Fibroblast of skin of left biceps (primary cell): Measurements from ENCODE around the gene TTLL6.

ENCODE experiments used
- DNase-seq, 2 experiments: peaks; one replicate each; pipeline ENCODE4 v3.0.0-alpha.2; 2013; ENCODE audit warnings: low read depth in 2 of 2

Gene TTLL6

DNA sequence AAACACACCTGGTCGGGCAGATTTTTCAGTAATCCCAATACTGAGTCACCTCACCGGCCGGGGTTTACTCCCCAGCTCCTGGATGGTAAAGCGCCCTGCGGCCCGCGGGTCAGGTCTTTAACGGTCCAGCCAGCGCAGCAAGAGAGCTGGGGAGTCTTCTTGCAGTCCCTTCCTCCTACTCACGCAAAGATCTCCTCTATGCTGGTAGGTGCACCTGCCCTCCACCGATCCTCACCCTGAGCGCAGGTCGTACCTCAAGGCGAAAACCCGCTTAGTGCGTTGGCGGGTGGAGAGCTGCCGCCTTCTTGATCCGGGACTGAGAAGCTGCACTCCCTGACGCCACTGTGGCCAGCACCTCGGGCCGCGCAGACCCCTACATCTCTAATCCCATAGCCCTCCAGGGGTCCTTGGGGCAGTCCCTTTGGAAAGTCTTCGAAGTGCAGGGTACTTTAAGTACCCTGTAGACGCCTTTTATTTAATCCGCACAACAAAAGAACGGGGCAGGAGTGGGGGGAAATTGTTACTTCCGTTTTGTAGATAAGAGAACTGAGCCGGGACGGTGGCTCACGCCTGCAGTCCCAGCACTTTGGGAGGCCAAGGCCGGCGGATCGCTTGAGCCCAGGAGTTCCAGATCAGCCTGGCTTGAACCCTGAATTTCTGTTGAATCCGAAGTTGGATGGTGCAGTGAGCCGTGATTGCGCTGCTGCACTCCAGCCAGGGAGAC, 78.1 kb downstream of the TTLL6 start:
- DNase-seq, result no peak

DNA sequence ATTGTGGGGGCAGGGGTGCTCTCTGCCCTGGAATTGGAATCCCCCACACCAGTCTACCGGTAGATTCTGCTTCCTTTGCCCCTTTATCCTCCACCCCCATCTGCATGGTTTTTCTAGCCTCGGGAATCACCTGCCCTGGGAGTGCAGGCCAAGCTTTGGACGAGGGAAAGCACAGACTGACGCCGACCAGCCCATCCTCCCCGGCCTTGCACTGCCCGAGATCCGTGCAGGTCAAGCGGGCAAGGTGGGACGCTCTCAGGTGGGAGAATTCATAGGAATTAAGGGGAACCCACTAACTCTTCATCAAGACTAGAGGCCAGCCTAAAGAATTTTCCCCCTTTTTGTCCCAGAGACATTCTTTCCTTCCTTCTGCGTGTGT, 78.6 kb downstream of the TTLL6 start:
- no peak for DNase-seq

DNA sequence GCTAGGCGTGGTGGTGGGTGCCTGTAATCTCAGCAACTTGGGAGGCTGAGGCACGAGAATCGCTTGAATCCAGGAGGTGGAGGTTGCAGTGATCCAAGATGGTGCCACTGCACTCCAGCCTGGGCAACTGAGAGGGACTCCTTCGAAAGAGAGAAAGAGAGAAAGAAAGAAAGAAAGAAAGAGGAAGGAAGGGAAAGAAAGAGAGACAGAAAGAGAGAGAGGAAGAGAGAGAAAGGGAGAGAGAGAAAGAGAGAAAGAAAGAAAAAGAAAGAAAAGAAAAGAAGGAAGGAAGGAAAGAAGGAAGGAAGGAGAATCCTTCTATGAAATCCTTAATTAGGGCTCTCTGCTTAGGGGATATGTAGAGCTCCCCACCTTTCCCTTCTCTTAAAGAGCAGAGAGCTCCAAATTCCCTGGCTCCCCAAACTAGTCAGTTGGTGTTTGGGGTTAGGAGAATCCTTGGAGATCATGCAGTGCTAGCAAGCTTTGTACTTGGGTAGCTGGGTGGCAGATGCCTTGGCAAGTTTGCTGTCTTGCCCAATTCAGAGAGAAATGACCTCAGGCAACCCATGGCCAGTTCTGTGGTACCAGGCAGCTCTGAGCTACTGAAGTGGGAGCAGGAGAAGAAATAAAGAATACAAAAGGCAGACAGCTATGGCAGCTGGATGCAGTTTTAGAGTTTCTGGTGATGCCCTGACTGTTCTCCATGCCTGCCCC, 79.5 kb downstream of the TTLL6 start:
- DNase-seq, result no peak

DNA sequence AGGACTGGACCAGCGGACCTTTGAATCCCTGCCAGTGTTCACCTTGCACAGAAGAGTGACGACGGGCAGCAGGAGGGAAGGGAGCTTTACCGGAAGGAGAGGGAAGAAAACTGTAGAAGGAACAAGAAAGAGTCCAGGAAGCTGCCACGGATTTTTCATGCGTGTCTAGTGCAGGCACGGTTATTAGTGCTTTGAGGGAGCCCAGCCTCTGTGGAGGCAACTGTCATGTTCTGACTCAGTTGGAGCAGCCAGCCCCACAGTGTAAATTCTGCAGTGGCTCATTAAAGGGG, 82.0 kb downstream of the TTLL6 start:
- DNase-seq, result no peak

DNA sequence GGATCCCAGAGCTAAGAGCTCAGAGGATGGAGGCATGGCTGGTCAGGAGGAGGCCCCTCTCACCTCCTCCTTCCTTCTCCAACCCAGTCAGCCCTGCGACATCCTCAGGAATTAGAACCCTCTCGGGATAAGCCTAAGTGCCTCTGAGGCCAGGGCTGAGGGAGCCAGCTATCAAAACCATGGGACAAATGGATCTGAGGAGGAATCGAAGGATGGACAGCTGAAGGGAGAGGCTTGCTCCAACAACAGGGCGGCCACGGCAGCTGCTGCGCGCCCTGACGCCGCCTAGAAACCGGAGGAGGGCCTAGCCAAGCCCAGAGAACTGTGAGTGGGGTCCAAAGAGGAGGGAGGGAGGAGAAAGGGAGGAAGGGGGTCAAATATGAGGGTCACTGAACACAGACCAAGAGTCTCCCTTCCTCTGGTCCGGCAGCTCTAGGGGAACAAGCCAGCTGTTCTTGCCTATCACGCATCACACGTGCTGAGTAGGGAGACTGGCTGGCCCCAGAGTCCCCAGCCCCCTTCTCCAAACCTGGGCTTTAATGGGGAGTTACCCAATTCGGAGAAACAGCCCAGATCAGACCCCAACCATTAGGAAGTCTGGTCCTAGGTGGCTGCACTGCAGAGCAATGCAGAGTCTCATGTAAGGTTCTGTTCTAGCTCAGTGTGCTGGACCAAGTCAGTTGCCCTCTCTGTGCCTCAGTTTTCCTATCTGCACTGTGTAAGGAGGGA, 82.5 kb downstream of the TTLL6 start:
- DNase-seq, result no peak

DNA sequence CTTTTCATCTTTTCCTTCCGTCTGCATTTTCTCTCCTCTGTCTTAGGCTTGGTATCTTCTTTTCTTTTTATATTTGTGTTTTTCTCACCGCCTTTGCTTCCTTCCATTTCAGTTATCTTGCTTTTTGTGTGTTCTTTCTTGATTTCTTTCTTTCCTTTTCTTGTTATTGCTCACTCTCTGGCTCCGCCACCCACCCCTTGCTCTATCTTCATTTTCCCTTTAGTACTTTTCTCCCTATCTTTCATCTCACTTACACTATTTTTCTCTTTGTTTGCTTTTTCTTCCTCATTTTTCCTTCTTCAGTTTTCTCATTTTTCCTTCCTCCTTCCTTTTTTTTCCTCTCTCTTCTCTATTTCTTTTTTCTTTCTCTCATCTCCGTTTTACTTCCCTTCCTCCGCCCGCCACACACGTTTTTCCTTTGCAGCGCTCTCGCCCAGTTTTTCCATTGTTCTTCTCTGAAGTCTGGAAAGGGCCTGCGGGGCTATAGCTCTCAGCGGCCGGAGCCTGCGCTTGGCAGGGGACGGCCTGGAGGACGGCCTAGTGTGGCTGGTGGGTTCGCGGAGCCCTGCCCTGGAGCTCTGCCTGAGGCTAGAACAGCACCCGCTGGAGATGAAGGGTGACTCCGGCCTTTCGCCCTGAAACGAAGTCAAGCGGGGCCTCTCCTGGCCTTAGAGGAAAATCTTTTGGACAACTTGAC, 83.2 kb downstream of the TTLL6 start:
- DNase-seq, result no peak

DNA sequence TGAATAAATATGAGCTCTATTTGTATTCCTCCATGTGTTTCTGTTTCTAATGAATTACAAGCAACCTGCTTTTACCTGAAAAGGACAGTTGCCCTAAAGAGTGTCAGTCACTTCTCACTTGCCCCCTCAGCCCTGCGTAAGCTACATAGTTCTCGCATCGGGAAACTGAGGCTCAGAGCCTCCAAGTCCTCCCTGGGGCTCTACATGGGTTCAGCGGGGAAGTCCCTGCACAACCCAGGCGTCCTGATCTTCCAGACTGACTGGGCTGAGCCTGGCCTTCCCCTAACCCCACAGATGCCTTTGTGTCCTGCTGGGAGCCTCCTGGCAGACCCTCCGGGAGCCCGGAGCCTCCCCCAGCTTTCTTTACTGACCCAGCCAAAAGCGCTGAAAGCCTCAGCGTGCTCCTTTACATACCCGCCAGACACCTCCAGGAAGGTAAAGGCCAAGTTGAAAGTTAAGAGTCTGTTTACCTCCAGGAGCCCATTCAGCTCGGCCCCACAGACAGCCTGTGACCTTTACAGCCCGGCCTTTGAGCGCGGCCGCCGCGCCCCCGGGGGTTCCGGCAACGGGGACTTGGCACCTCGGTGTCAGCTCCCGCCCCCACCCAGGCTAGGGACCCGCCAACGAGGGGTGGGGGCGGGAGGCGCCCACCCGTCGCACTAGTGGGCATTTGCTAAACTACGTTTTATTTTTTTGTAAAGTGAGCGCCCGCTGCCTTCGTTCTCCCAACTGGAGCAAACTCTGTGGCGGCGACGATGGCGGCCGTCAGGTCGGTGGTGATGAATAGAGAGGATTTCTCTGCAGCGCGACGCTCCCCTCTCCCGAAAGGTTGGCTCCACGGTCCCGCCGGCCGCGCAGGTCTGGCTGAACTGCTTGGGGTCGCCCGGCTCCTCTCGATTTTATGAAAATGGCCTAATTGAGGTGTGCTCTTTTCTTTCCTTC, 84.1 kb downstream of the TTLL6 start:
- DNase-seq, result no peak

DNA sequence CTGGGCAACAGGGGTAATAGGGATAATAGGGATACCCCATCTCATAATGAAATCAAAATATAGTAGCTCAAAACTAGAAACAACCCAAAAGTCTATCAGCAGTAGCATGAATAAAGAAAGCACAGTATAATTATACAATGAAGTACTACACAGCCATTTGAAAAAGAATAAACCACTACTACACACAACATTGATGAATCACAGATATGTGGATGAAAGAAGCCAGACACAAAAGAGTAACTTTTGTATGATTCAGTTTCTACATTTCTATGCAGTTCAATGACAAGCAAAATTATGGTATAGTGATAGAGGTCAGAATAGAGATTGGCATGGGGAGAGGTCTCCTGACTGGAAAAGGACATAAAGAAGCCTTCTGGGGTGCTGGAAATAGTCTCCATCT, 85.7 kb downstream of the TTLL6 start:
- DNase-seq, result no peak

DNA sequence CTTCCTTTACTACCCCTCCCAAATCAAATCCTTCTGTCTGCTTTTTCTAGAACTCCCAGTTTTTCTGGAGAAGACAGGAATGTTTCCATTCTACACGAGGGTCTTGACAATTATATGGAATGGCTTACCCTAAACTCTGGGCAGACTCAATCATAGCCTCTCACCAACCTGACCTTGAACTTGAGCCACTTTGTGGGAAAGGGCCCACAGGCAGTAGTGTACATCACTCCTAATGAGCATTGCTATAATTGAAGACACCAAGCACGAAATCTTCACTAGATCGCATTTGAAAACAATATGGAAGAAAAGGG, 86.8 kb downstream of the TTLL6 start:
- no peak for DNase-seq

DNA sequence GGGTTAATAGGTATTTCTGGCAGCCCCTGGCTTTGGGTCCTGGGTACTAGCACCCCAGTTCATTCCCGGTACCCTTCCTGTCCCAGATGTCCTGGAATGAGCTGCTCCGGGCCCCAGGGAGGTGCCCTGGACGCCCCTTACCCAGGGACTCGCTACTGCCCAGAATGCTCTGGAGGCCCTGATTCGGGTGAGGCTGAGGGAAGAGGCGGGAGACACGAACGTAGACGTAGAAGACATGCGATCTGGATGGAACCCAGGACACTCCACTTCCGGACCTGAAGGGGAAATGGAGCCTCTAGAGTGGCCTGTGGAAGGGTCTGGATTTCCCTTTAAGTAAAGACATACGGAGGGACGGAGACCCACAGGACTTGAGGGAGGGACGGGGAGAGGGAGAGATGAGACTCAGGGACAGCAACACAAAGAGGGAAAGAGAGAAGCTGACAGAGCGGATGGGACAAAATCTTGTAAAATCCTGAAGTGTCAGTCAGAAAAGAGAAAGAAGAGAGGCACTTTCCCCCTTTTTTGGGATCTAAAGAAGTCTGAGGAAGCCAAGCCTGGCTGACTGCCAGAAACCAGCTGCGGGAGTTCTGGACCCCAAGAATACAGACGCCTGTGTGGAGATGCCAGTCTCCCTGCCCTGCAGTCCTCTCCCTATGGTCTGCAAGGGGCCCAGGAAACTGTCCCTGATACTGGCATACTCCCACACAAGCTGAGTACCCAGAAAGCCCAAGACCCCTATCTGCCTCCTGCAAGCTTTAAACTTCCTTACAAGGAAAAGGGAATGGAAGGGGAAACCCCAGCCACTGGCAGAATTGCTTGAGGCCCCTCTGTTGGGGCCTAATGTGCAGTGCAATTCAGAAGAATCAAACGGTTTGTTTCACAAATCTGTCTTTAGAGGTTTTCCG, 87.4 kb downstream of the TTLL6 start:
- DNase-seq, result no peak

DNA sequence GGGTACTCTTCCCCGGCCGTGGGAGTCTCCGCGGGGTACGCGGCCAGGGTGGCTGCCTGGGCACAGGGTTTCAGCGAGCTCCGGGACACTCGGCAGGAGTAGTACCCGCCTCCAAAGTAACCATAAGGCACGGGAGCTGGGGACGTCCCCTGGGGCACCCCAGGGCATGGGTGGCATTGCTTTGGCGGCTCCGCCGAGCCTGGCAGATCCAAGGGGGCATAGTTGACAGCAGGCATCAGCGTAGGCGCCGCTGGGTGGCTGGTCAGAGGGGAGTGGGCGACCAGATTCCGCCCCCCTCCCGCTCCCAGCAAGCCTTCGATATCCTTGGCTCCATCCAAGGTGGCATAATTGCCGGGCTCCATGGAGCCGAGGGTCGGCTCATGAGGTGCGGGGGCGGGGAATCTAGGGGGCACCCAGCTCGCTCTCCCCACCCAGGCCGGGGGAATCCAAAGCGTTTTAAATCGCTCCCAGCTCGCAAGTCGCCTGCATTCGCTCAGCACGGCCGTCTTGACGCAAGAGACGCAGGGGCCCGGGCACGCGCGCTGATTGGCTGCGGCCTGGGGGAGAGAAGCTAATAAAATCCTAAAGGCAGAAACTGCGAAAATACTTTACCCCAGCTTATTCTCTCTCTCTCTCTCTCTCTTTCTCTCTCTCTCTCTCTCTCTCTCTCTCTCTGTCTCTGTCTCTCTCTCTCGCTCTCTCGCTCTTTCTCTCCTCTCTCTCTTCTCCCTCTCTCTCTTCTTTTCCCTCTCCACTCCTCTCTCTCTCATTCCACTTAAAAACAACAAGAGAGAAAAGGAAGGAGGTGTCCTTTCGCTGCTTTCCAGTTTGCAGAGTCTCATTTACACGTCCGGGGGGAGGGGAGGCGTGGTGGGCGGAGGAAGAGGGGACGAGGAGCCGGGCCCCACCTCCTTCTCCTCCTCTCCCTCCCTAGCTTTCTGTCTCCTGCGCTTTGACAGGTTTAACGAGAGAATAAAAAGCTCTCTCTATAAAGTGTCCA, 88.5 kb downstream of the TTLL6 start, which contains the start of gene HOXB13:
TSS of gene HOXB13 (minus strand) at position 519 of the 1,000 bp plus-strand sequence. CDS start at position 362, 157 bp downstream.
- DNase-seq, result no peak

DNA sequence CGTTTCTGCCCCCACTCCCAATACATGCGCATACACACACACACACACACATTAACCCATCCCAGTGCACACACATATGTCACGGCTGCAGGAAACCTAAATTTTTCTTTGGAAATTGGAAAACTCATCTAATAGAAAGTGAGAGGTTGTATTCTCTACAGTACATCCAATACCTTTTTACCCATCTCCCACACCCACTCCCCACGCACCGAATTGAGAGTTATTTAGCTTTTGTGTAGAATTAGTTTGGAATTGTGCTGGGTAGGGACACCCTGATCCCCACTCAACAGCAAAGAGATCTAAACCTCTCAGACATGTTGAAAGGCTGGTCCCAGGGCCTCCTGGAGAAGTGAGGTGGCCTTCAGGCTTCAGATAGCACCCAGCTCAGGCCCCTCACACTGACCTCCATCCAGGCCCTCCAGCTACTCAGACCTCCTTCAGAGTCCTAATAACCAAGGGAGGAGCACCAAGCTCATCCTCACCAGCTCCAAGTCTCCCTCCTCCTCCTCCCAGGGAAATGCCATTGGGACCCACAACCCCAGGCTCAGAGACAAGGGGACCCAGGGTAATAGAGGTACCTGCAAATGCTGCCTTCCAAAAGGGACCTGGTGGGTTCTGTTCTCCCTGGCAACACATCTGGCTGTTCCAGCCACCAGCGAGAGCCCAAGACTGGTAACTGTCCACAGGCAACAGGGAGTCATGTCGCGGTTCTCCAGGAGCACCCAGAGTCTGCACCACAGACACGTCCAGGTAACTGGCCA, 89.4 kb downstream of the TTLL6 start:
- DNase-seq, result no peak

DNA sequence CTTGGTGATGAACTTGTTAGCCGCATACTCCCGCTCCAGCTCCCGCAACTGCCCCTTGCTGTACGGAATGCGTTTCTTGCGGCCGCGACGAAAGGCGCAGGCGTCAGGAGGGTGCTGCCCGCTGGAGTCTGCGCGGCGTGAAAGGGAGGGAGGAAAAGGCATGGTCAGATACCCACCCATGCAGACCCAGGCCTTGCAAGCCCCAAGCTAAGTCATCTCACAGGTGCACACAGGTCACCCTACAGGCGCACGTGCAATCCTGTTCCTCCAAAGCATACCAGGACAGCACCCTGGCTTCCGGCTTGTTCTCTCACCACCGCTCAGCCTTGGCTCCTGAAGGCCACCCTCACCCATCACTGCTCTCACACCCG, 90.1 kb downstream of the TTLL6 start:
- DNase-seq, result no peak

DNA sequence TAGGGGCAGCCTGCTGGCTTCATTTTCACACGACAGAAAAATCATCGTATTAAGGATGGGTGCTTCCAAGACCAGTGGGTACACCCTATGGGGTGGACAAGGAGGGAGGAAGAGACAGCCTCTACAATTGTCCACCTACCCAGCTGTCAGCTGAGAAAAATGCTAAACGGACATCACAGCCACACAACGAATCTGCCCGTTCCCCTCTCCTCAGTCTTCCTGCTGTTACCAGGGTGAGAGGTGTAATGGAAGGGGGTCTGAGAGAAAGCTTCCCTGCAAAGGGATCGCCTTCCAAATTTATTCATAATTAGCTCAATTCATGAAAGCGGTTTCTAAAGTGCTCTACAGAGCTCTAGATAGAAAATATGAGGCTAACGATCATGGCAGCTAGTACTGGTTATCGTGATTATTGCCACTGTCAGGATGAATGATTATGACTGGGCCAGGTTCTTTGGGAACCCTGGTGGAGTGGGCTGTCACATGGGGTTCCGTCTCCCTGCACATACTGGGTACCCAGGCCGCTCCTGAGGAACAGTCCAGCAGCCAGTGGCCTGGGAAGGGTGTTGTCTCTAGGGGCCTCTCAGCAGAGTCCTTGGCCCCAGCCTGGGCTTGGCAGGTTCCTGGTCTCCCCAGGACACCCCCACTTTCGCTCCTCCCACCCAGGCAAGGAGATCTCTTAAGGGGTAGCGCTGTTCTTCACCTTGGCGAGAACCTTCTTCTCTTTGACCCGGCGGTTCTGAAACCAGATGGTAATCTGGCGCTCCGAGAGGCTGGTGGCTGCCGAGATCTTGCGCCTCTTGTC, 90.7 kb downstream of the TTLL6 start:
- no peak for DNase-seq

DNA sequence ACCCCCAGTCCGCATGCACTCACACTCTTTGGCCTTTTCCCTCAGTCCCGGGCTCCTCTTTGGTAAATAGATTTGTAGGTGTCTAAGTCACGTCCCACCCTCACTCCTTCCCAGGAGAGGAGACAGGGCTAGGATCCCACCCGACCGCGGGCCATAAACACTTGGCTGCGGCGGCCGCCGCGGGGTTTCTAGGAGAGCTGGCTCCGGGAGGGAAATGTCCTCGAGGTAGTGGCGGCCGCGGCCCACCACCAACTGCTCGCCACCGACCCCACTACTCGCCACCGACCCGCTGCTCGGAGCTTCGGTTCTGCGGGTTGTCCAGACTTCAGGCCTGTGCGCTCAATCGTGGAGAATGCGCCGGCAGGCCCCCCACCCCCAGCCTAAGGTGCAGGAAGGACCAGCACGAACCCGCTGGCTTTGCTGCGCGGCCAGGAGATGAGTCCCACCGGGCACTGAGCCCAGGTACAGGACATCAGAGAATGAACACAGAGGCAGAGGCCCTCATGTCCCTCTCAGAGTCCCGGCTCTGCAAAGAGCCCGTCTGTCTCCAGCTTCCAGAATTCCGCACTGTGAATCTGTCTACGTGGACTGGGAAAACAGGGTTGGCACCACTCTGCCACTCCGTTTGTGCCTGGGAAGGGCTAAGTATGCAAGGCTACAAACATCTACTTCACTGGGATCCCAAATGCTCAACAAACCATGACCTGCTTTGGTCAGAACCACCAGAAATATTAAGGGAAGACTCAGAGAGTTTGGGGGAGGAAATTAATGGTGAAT, 91.6 kb downstream of the TTLL6 start:
- DNase-seq, result no peak

DNA sequence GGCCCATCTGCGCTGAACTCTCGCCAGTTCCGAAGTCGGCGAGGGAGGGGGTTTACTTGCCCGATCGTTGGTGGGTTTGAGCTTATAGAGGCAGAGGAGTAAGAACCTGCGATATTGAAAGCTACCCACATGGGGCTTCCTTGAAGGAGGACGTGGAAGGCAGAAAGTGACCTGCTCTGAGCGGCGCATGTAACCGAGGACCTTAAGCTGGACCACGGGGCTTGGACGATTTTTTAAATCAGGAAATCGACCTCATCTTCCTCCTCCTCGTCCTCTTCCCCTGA, 92.1 kb downstream of the TTLL6 start:
- DNase-seq, result no peak
